IPS DF 6.9 (cell line): ENCODE data around the gene PKP3.
"Not testable (repeated sequence)": the region's sequence is repeated elsewhere in the genome, so short reads cannot be mapped to it uniquely, and the experiment has no call there.

ENCODE experiments used
- DNase-seq: peaks from one replicate; pipeline ENCODE4 v3.0.0-alpha.2; 2013; ENCODE audit warnings: low read depth, low spot score
- H3K27ac ChIP-seq: one replicate; pipeline ENCODE4 v1.5.1; 2013; ENCODE audit warnings: low read length, control low read depth
- H3K27me3 ChIP-seq: 2 replicates; pipeline ENCODE4 v1.6.1; 2013; ENCODE audit warnings: mild to moderate bottlenecking, low read length; ENCODE audit not compliant: control insufficient read depth, insufficient read depth
- H3K36me3 ChIP-seq: 2 replicates; pipeline ENCODE4 v1.6.1; 2013; ENCODE audit warnings: low read length; ENCODE audit not compliant: control insufficient read depth, insufficient read depth
- H3K4me1 ChIP-seq: 2 replicates; pipeline ENCODE4 v1.6.1; 2013; ENCODE audit warnings: low read length; ENCODE audit not compliant: control insufficient read depth, insufficient read depth
- H3K4me3 ChIP-seq: 2 replicates; pipeline ENCODE4 v1.5.1; 2013; ENCODE audit warnings: mild to moderate bottlenecking, low read length
- H3K9me3 ChIP-seq: 2 replicates; pipeline ENCODE4 v1.6.1; 2013; ENCODE audit warnings: low read length, inconsistent platforms; ENCODE audit not compliant: control insufficient read depth, insufficient read depth
- WGBS: extraction: QIAGEN DNeasy Blood & Tissue Kit; methylation state at CpG from one replicate; pipeline ENCODE4 v1.1.7; 2013; ENCODE audit warnings: mixed read lengths, missing lambda C conversion rate; ENCODE audit not compliant: insufficient read length, insufficient coverage; 5-methylcytosine and 5-hydroxymethylcytosine counted together

The PKP3 gene

GRCh38 chr11:420911-421321 lies 26.9 kb downstream of the PKP3 start:
- Histone ChIP-seq H3K27me3 (no peaks in the 10 kb centered on the region), H3K9me3 (no peaks in the 10 kb centered on the region), H3K4me3 (no peak overlapping the region), H3K27ac (no peak overlapping the region), H3K36me3 (no peaks in the 10 kb centered on the region), H3K4me1 (peaks cover 4% of the 10 kb centered on the region; the same call in 1 of the 2 replicates)
- no CpG with 5 or more reads among the region's 21 CpGs for WGBS
- no peak for DNase-seq

- Histone ChIP-seq H3K4me3 (no peak overlapping the region), H3K27ac (no peak overlapping the region), H3K27me3 (no peaks in the 10 kb centered on the region), H3K9me3 (no peaks in the 10 kb centered on the region), H3K36me3 (no peaks in the 10 kb centered on the region), H3K4me1 (no peaks in the 10 kb centered on the region; the same call in 1 of the 2 replicates)
- DNase-seq = no peak
- no CpG with 5 or more reads among the region's 10 CpGs for WGBS
These were observed 28.2 kb downstream of the PKP3 start for GRCh38 chr11:422249-422656.

GRCh38 chr11:424232-424631 lies 30.2 kb downstream of the PKP3 start:
- Histone ChIP-seq H3K4me3 (no peak overlapping the region), H3K27ac (no peak overlapping the region), H3K9me3 (no peaks in the 10 kb centered on the region), H3K27me3 (no peaks in the 10 kb centered on the region), H3K36me3 (0 out of 2 replicates have a peak, but pooled peaks cover 2% of the 10 kb centered on the region), H3K4me1 (no peaks in the 10 kb centered on the region; the same call in 1 of the 2 replicates)
- no peak for DNase-seq
- no CpG with 5 or more reads among the region's 4 CpGs for WGBS

GRCh38 chr11:424766-425165 lies 30.8 kb downstream of the PKP3 start:
- H3K4me3 ChIP-seq, DNase-seq, H3K36me3 ChIP-seq, H3K27me3 ChIP-seq, H3K27ac ChIP-seq, H3K9me3 ChIP-seq, H3K4me1 ChIP-seq: not testable (repeated sequence)
- no CpG with 5 or more reads among the region's 45 CpGs for WGBS

GRCh38 chr11:425301-425700 lies 31.3 kb downstream of the PKP3 start:
- Histone ChIP-seq H3K27me3 (no peaks in the 10 kb centered on the region), H3K27ac (no peak overlapping the region), H3K4me3 (no peak overlapping the region), H3K9me3 (no peaks in the 10 kb centered on the region), H3K4me1 (no peaks in the 10 kb centered on the region; the same call in 1 of the 2 replicates), H3K36me3 (0 out of 2 replicates have a peak, but pooled peaks cover 2% of the 10 kb centered on the region)
- DNase-seq = no peak
- WGBS = no CpG with 5 or more reads among the region's 4 CpGs

- Histone ChIP-seq H3K27ac (no peak overlapping the region), H3K27me3 (no peaks in the 10 kb centered on the region), H3K36me3 (peaks cover 2% of the 10 kb centered on the region; the same call in 1 of the 2 replicates), H3K4me1 (no peaks in the 10 kb centered on the region; the same call in 1 of the 2 replicates), H3K9me3 (no peaks in the 10 kb centered on the region), H3K4me3 (no peak overlapping the region)
- no peak for DNase-seq
- no CpG with 5 or more reads among the region's 8 CpGs for WGBS
These were observed 32.8 kb downstream of the PKP3 start for GRCh38 chr11:426851-427250.

- WGBS = no CpG with 5 or more reads among the region's 24 CpGs
- H3K27me3 ChIP-seq = no peaks in the 10 kb centered on the region
- H3K4me1 ChIP-seq = no peaks in the 10 kb centered on the region; the same call in 1 of the 2 replicates
- peaks cover 6% of the 10 kb centered on the region; the same call in 1 of the 2 replicates for H3K36me3 ChIP-seq
- no peak overlapping the region for H3K27ac ChIP-seq
- H3K9me3 ChIP-seq = no peaks in the 10 kb centered on the region
- no peak overlapping the region for H3K4me3 ChIP-seq
- no peak for DNase-seq
These were observed 34.3 kb downstream of the PKP3 start for GRCh38 chr11:428295-428694.

- Histone ChIP-seq H3K4me3 (no peak overlapping the region), H3K27ac (no peak overlapping the region), H3K4me1 (no peaks in the 10 kb centered on the region; the same call in 1 of the 2 replicates), H3K36me3 (peaks cover 6% of the 10 kb centered on the region; the same call in 1 of the 2 replicates), H3K9me3 (no peaks in the 10 kb centered on the region), H3K27me3 (no peaks in the 10 kb centered on the region)
- WGBS = no CpG with 5 or more reads among the region's 27 CpGs
- DNase-seq = no peak
These were observed 35.4 kb downstream of the PKP3 start for GRCh38 chr11:429391-429790.

GRCh38 chr11:429931-430456 lies 36.0 kb downstream of the PKP3 start:
- no CpG with 5 or more reads among the region's 25 CpGs for WGBS
- peaks cover 6% of the 10 kb centered on the region; the same call in 1 of the 2 replicates for H3K36me3 ChIP-seq
- H3K4me1 ChIP-seq = no peaks in the 10 kb centered on the region; the same call in 1 of the 2 replicates
- H3K4me3 ChIP-seq = no peak overlapping the region
- no peaks in the 10 kb centered on the region for H3K27me3 ChIP-seq
- no peak for DNase-seq
- no peaks in the 10 kb centered on the region for H3K9me3 ChIP-seq
- H3K27ac ChIP-seq = no peak overlapping the region

GRCh38 chr11:431921-432320 lies 37.9 kb downstream of the PKP3 start:
- no CpG with 5 or more reads among the region's 13 CpGs for WGBS
- Histone ChIP-seq H3K27me3 (no peaks in the 10 kb centered on the region), H3K4me3 (no peak overlapping the region), H3K36me3 (peaks cover 6% of the 10 kb centered on the region; the same call in 1 of the 2 replicates), H3K4me1 (no peaks in the 10 kb centered on the region; the same call in 1 of the 2 replicates), H3K27ac (no peak overlapping the region), H3K9me3 (no peaks in the 10 kb centered on the region)
- DNase-seq = no peak
